ENCODE data around the gene SYNC. TPM values are rescaled to one million over a fixed set of nuclear protein-coding genes. Genes with fewer than 3 reads are reported as not detected.

SYNC gene
- total and polyA plus RNA-seq, 2 of the 8 experiments (the other 6 are each of a cell fraction or from before 2014, with no cell fraction given) = 0.06 to 0.17 TPM

GRCh38 chr1:32709476-32709875 is 6.9 kb upstream of the SYNC start (continued):
- TF ChIP-seq, protein P1, sequence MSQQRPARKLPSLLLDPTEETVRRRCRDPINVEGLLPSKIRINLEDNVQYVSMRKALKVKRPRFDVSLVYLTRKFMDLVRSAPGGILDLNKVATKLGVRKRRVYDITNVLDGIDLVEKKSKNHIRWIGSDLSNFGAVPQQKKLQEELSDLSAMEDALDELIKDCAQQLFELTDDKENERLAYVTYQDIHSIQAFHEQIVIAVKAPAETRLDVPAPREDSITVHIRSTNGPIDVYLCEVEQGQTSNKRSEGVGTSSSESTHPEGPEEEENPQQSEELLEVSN (IDR thresholded peaks at IDR 0.05) = no peak
- TF ChIP-seq, protein P2, sequence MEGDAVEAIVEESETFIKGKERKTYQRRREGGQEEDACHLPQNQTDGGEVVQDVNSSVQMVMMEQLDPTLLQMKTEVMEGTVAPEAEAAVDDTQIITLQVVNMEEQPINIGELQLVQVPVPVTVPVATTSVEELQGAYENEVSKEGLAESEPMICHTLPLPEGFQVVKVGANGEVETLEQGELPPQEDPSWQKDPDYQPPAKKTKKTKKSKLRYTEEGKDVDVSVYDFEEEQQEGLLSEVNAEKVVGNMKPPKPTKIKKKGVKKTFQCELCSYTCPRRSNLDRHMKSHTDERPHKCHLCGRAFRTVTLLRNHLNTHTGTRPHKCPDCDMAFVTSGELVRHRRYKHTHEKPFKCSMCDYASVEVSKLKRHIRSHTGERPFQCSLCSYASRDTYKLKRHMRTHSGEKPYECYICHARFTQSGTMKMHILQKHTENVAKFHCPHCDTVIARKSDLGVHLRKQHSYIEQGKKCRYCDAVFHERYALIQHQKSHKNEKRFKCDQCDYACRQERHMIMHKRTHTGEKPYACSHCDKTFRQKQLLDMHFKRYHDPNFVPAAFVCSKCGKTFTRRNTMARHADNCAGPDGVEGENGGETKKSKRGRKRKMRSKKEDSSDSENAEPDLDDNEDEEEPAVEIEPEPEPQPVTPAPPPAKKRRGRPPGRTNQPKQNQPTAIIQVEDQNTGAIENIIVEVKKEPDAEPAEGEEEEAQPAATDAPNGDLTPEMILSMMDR (IDR thresholded peaks at IDR 0.05; ENCODE audit: control extremely low read depth in 1 of 3, insufficient read depth in 1 of 3, low read depth in 1 of 3, low read length in 3 of 3) = peak in 2 of 3 experiments; percentile 17 to 22; a peak in 3 of 4 replicates
- no peak for TF ChIP-seq CHD2 (IDR thresholded peaks at IDR 0.05; ENCODE audit: low read length)
